MM.1S (cell line): ENCODE results near the gene MECP2.

Experiments used
- EZH2 ChIP-seq: fragments of 300-600 bp; sonication (generic); optimal IDR thresholded peaks from 2 replicates; pipeline ENCODE3; 2017; ENCODE audit warnings: low read depth, mild to moderate bottlenecking, antibody characterized with exemption, low read length, mixed read lengths
- EZH2phosphoT487 ChIP-seq: fragments of 300-600 bp; sonication (generic); IDR thresholded peaks from 2 replicates; pipeline ENCODE4 v1.6.1; 2018; ENCODE audit warnings: antibody characterized with exemption, low read length
- TF ChIP-seq, protein P1 (sequence below): fragments of 300-600 bp; sonication (generic); IDR thresholded peaks from 2 replicates; pipeline ENCODE4 v1.5.1; 2016; ENCODE audit warnings: antibody characterized with exemption, low read length, mixed read lengths

- TF ChIP-seq, protein P1, sequence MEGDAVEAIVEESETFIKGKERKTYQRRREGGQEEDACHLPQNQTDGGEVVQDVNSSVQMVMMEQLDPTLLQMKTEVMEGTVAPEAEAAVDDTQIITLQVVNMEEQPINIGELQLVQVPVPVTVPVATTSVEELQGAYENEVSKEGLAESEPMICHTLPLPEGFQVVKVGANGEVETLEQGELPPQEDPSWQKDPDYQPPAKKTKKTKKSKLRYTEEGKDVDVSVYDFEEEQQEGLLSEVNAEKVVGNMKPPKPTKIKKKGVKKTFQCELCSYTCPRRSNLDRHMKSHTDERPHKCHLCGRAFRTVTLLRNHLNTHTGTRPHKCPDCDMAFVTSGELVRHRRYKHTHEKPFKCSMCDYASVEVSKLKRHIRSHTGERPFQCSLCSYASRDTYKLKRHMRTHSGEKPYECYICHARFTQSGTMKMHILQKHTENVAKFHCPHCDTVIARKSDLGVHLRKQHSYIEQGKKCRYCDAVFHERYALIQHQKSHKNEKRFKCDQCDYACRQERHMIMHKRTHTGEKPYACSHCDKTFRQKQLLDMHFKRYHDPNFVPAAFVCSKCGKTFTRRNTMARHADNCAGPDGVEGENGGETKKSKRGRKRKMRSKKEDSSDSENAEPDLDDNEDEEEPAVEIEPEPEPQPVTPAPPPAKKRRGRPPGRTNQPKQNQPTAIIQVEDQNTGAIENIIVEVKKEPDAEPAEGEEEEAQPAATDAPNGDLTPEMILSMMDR = no peak
- no peak for TF ChIP-seq EZH2phosphoT487
- TF ChIP-seq EZH2 = no peak
These were observed 44.9 kb upstream of the MECP2 start for GRCh38 chrX:154142386-154142785.
